Coronary artery (tissue), 2 donors: ENCODE data around the gene TNFRSF25.
"Not testable (repeated sequence)": the region's sequence is repeated elsewhere in the genome, so short reads cannot be mapped to it uniquely, and the experiment has no call there.

ENCODE experiments used
- DNase-seq: peaks from one replicate; pipeline ENCODE4 v3.0.0-alpha.2; 2017; ENCODE audit warnings: low spot score
- H3K27ac ChIP-seq, 2 donors: fragments of 200-600 bp; sonication (generic); one replicate each; pipeline ENCODE4 v1.5.1; 2016 to 2019
- H3K4me3 ChIP-seq: fragments of 200-600 bp; sonication (generic); 2 replicates; pipeline ENCODE4 v1.5.1; 2016; ENCODE audit warnings: mild to moderate bottlenecking, moderate library complexity
- CTCF ChIP-seq: fragments of 200-600 bp; sonication (generic); IDR thresholded peaks from one replicate; pipeline ENCODE4 v1.5.1; 2019; ENCODE audit warnings: antibody characterized with exemption

TNFRSF25 gene

GRCh38 chr1:6450005-6450450, 15.9 kb downstream of the TNFRSF25 start:
- no peak for DNase-seq
- Histone ChIP-seq H3K27ac (no peak overlapping the region), H3K4me3 (no peak overlapping the region)
- no peak for TF ChIP-seq CTCF

DNA sequence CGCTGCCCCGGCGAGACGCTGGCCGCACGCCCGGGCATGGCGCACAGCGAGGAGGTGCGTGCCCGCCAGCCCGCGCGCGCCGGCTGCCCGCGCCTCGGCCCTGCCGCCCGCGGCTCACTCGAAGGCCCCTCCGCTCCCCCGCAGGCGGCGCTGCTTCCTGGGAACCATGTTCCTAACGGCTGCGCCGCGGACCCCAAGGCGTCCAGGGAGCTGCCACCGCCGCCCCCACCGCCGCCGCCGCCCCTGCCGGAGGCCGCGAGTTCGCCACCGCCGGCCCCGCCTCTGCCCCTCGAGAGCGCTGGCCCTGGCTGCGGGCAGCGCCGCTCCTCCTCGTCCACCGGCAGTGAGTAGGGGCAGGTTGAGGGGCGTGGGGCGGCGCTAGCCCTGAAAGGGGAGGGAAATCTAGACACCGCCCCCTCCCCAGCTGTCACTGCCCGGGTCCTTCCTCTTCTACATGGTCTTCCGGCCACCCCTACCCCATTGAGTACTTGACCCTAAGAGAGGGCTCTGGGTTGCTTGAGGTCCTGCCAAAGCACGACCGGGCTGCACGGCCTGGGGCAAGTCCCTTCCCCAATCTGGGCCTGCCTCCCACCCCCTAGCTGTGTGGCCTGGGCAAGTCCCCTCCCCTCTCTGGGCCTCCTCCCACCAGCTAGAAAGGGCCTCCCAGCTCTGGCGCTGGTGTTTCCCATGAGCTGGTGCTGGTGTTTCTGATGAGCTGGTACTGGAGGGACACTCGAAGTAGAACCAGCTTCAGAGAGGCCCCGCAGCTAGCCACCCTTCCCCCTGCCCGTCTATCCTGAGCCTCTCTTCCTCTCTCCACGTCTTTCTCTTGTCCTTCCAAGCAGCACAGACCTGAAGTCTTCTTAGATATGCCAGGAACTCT, 17.0 kb downstream of the TNFRSF25 start:
- no peak for TF ChIP-seq CTCF
- no peak overlapping the region for H3K27ac ChIP-seq
- no peak for DNase-seq
- H3K4me3 ChIP-seq, result peak overlapping the region; percentile 66

GRCh38 chr1:6447818-6448748, 17.9 kb downstream of the TNFRSF25 start:
- no peak for DNase-seq
- Histone ChIP-seq H3K4me3 (peak overlapping the region; percentile 66), H3K27ac (no peak overlapping the region)
- no peak for TF ChIP-seq CTCF

GRCh38 chr1:6447016-6447817, 18.8 kb downstream of the TNFRSF25 start:
- peak overlapping the region; percentile 44 for H3K4me3 ChIP-seq
- H3K27ac ChIP-seq, result no peak overlapping the region
- no peak for DNase-seq

GRCh38 chr1:6446665-6447015, 19.3 kb downstream of the TNFRSF25 start:
- Histone ChIP-seq H3K27ac (no peak overlapping the region), H3K4me3 (no peak overlapping the region)
- no peak for TF ChIP-seq CTCF
- no peak for DNase-seq

More at GRCh38 chr1:6447016-6447817, 18.8 kb downstream of the TNFRSF25 start:
- TF ChIP-seq CTCF, result no peak

- H3K4me3 ChIP-seq, H3K27ac ChIP-seq, DNase-seq: not testable (repeated sequence)
Observed at GRCh38 chr1:6445929-6446328, 20.0 kb downstream of the TNFRSF25 start.
